Prostate gland (tissue), 2 donors: ENCODE measurements around the gene EPS8L3.

Experiments used
- CTCF ChIP-seq, 4 experiments: fragments of 200-600 bp in 2 of 4; fragments of 450-650 bp in 2 of 4; sonication (generic) in 2 of 4; IDR thresholded peaks; 1 replicate in 3 of 4; 2 replicates in 1 of 4; pipeline ENCODE4 v1.5.1; 2016 to 2019; ENCODE audit warnings: antibody characterized with exemption in 4 of 4, mild to moderate bottlenecking in 2 of 4, moderate library complexity in 2 of 4
- POLR2A ChIP-seq: fragments of 450-650 bp; IDR thresholded peaks from one replicate; pipeline ENCODE4 v1.6.1; 2016; ENCODE audit warnings: antibody characterized with exemption, mild to moderate bottlenecking

DNA sequence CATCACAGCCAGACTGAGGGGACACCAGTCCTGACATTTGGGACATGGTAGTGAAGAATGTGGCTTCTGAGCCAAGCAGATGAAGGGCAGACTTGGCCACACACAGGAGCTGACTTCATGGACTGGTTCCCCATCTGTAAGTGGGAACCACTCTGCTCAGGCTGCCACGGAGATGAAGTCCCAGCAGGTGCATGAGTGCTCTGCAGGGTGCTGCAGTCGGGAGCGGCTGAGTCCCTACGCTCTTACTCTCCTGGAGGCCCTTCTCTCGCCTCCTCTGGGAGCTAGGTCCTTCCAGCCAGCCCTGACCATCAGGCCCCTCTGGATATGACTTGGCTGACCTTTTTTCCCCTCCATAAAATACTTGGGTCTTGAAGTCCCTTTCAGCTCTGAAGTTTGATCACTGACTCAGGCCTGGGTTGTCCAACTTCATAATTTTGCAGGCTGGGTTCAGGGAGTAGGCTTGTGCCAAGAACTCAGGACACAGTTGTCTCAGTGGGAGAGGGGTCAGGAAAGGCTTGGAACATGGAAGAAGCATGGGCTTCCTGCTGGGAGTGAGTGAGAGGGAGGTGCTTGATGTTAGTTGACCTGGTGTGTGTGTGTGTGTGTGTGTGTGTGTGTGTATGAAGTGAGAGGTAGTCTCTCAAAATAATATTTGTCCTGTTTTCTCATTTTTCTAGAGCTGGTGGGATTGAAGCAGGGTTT, 21.0 kb upstream of the EPS8L3 start:
- no peak for TF ChIP-seq POLR2A
- TF ChIP-seq CTCF (IDR thresholded peaks at IDR 0.05) = no peak
